NCI-H1436 (cell line): ENCODE data around the gene PPP1R14C.

Experiments used
- DNase-seq: peaks from one replicate; lab custom pipeline; 2025; lab: John Stamatoyannopoulos, UW

PPP1R14C gene

GRCh38 chr6:150250826-150251225, 108.0 kb downstream of the PPP1R14C start:
- no peak for DNase-seq

- DNase-seq: no peak
Observed at GRCh38 chr6:150251566-150252186, 108.8 kb downstream of the PPP1R14C start.

GRCh38 chr6:150252714-150253444, 110.0 kb downstream of the PPP1R14C start:
- no peak for DNase-seq

GRCh38 chr6:150253489-150253888, 110.6 kb downstream of the PPP1R14C start:
- DNase-seq: no peak

- DNase-seq: no peak
Observed at GRCh38 chr6:150254770-150255169, 111.9 kb downstream of the PPP1R14C start.

- DNase-seq: no peak
Observed at GRCh38 chr6:150255840-150256239, 113.0 kb downstream of the PPP1R14C start.

GRCh38 chr6:150256618-150257272, 113.9 kb downstream of the PPP1R14C start:
- DNase-seq: no peak

GRCh38 chr6:150258381-150258780, 115.5 kb downstream of the PPP1R14C start:
- DNase-seq: no peak

- DNase-seq: no peak
Observed at GRCh38 chr6:150260931-150261330, 118.1 kb downstream of the PPP1R14C start.

GRCh38 chr6:150261997-150262697, 119.3 kb downstream of the PPP1R14C start:
- no peak for DNase-seq

GRCh38 chr6:150263765-150264404, 121.0 kb downstream of the PPP1R14C start:
- DNase-seq: no peak

- DNase-seq: no peak
Observed at GRCh38 chr6:150266309-150266708, 123.5 kb downstream of the PPP1R14C start.

GRCh38 chr6:150266963-150267685, 124.3 kb downstream of the PPP1R14C start:
- no peak for DNase-seq

GRCh38 chr6:150267686-150268561, 125.1 kb downstream of the PPP1R14C start:
- no peak for DNase-seq

GRCh38 chr6:150269130-150269856, 126.4 kb downstream of the PPP1R14C start:
- DNase-seq: no peak

- no peak for DNase-seq
Observed at GRCh38 chr6:150269857-150270223, 127.0 kb downstream of the PPP1R14C start.

GRCh38 chr6:150270330-150271052, 127.6 kb downstream of the PPP1R14C start:
- no peak for DNase-seq

- no peak for DNase-seq
Observed at GRCh38 chr6:150271172-150271500, 128.3 kb downstream of the PPP1R14C start.
